Neuronal stem cell (in vitro differentiated cells): ENCODE data around the gene RPL3.

Source experiments
- DNase-seq: peaks from one replicate; pipeline ENCODE4 v3.0.0-alpha.2; 2013; ENCODE audit warnings: low spot score
- H2AFZ ChIP-seq: one replicate; pipeline ENCODE4 v1.6.1; 2013; ENCODE audit warnings: mild to moderate bottlenecking, low read length, inconsistent platforms
- H2AK5ac ChIP-seq: 2 replicates; pipeline ENCODE4 v1.6.1; 2013; ENCODE audit warnings: low read depth, mild to moderate bottlenecking, inconsistent platforms, low read length, moderate library complexity, mixed read lengths
- H2BK120ac ChIP-seq: 2 replicates; pipeline ENCODE4 v1.6.1; 2013; ENCODE audit warnings: low read depth, mild to moderate bottlenecking, inconsistent platforms, low read length, moderate library complexity, mixed read lengths
- H2BK12ac ChIP-seq: one replicate; pipeline ENCODE4 v1.6.1; 2013; ENCODE audit warnings: low read length, inconsistent platforms
- H2BK15ac ChIP-seq: 2 replicates; pipeline ENCODE4 v1.6.1; 2013; ENCODE audit warnings: mild to moderate bottlenecking, low read length, inconsistent platforms, mixed read lengths
- H2BK5ac ChIP-seq: one replicate; pipeline ENCODE4 v1.6.1; 2013; ENCODE audit warnings: inconsistent platforms, mild to moderate bottlenecking, low read length, moderate library complexity
- H3K14ac ChIP-seq: one replicate; pipeline ENCODE4 v1.6.1; 2013; ENCODE audit warnings: low read length, inconsistent platforms
- H3K18ac ChIP-seq: 2 replicates; pipeline ENCODE4 v1.6.1; 2013; ENCODE audit warnings: low read length, inconsistent platforms
- H3K23ac ChIP-seq: 2 replicates; pipeline ENCODE4 v1.6.1; 2013; ENCODE audit warnings: low read depth, mild to moderate bottlenecking, mixed read lengths, low read length, inconsistent platforms; ENCODE audit not compliant: poor library complexity
- H3K27ac ChIP-seq: replicated peaks from 3 replicates; pipeline ENCODE4 v1.5.1; 2013; ENCODE audit warnings: low read length, inconsistent platforms
- H3K27me3 ChIP-seq, 3 experiments: 2 replicates each; pipeline ENCODE4 v1.6.1; 2013; ENCODE audit warnings: low read length in 3 of 3, mild to moderate bottlenecking in 2 of 3, inconsistent platforms in 1 of 3, low read depth in 1 of 3, mixed read lengths in 1 of 3, moderate library complexity in 1 of 3; ENCODE audit not compliant: control insufficient read depth in 3 of 3, insufficient read depth in 3 of 3
- H3K36me3 ChIP-seq, 2 donors: replicated peaks in 1 of 2; 2 replicates each; pipeline ENCODE4 v1.6.1; 2013; ENCODE audit warnings: low read length in 2 of 2; ENCODE audit not compliant: control insufficient read depth in 2 of 2, insufficient read depth in 2 of 2
- H3K4ac ChIP-seq: 2 replicates; pipeline ENCODE4 v1.6.1; 2013; ENCODE audit warnings: inconsistent platforms, mild to moderate bottlenecking, low read length, moderate library complexity
- H3K4me1 ChIP-seq, 2 donors: 1 replicate in 1 of 2; 2 replicates in 1 of 2; pipeline ENCODE4 v1.6.1; 2013; ENCODE audit warnings: low read length in 2 of 2, low read depth in 1 of 2; ENCODE audit not compliant: control insufficient read depth in 2 of 2, insufficient read depth in 1 of 2
- H3K4me2 ChIP-seq: one replicate; pipeline ENCODE4 v1.6.1; 2013; ENCODE audit warnings: mild to moderate bottlenecking, low read length, inconsistent platforms; ENCODE audit not compliant: insufficient read depth, poor library complexity, severe bottlenecking
- H3K4me3 ChIP-seq, 2 donors: 2 replicates each; pipeline ENCODE4 v1.5.1; 2013; ENCODE audit warnings: low read length in 2 of 2, mild to moderate bottlenecking in 2 of 2, inconsistent platforms in 1 of 2, moderate library complexity in 1 of 2
- H3K79me1 ChIP-seq: one replicate; pipeline ENCODE4 v1.6.1; 2013; ENCODE audit warnings: low read depth, mild to moderate bottlenecking, inconsistent platforms, low read length, moderate library complexity
- H3K9ac ChIP-seq: one replicate; pipeline ENCODE4 v1.6.1; 2013; ENCODE audit warnings: mild to moderate bottlenecking, low read depth, low read length, inconsistent platforms; ENCODE audit not compliant: poor library complexity
- H3K9me3 ChIP-seq, 2 donors: replicated peaks in 1 of 2; 2 replicates each; pipeline versions ENCODE3 to v1.6.1; 2013; ENCODE audit warnings: low read length in 2 of 2, mild to moderate bottlenecking in 2 of 2, inconsistent platforms in 1 of 2, low read depth in 1 of 2, mixed read lengths in 1 of 2, moderate library complexity in 1 of 2; ENCODE audit not compliant: control insufficient read depth in 2 of 2, insufficient read depth in 1 of 2
- H4K8ac ChIP-seq: one replicate; pipeline ENCODE4 v1.6.1; 2013; ENCODE audit warnings: low read depth, mild to moderate bottlenecking, inconsistent platforms, low read length, moderate library complexity
- H4K91ac ChIP-seq: one replicate; pipeline ENCODE4 v1.6.1; 2013; ENCODE audit warnings: low read length, low read depth, mild to moderate bottlenecking, inconsistent platforms; ENCODE audit not compliant: poor library complexity
- WGBS, 2 donors: extraction: QIAGEN DNeasy Blood & Tissue Kit; methylation state at CpG; one replicate each; pipeline ENCODE4 v1.1.7; 2013; ENCODE audit warnings: missing lambda C conversion rate in 2 of 2, mixed read lengths in 1 of 2; ENCODE audit not compliant: insufficient read length in 2 of 2, insufficient replicate concordance in 1 of 2; ENCODE audit errors: extremely low coverage in 2 of 2; 5-methylcytosine and 5-hydroxymethylcytosine counted together

The RPL3 gene

DNA sequence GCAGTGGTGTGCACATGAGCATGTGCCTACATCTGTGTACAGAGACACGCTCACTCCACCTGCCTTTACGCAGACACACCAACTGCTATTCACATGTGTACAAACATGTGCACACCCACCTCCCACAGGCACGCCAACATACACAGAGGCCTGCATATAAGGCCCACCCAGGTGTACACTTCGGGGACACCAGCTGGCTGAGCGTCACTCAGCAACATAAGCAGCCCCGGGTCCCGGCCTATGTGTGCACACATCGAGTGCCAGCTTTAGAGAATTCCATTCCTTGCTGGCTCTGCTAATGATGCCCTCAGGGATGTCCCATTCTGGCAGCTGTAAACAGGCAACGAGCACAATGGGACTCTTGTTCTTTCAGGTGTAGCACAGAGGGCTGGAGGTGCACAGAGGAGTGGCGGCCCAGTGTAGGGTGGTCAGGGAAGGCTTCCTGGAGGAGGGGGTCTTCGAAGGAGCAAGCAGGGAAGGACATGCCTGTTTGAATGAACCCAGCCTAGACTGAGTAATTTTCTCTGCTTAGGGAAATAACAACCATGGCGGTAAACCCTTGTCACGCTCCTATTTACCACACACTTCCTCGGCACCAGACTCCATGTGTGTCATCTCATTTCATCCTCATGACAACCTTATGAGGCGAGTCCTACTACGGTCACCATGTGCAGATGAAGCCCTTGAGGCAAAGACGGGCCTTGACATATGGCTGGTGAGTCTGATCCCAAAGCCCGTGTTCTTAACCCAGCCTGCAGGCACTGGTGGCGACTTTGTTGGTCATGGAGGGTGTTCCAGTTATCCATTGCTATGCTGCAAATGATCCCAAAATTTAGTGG, 35.1 kb downstream of the RPL3 start:
- Histone ChIP-seq H3K27me3 (no peaks in the 10 kb centered on the region), H3K79me1 (no peaks in the 10 kb centered on the region), H3K9me3 (peaks cover 0 to 6% of the 10 kb centered on the region in 2 donors), H3K4ac (peak overlapping the region; percentile 32), H2AFZ (no peak overlapping the region), H3K4me3 (no peak overlapping the region), H3K36me3 (no peaks in the 10 kb centered on the region), H2BK15ac (no peak overlapping the region), H2BK120ac (no peak overlapping the region), H3K4me2 (no peak overlapping the region), H2BK12ac (peak overlapping the region; percentile 89), H3K14ac (peak overlapping the region; percentile 57), H4K8ac (no peak overlapping the region), H3K18ac (no peak overlapping the region), H2AK5ac (peak overlapping the region; percentile 92), H3K23ac (peak overlapping the region; percentile 21), H3K4me1 (peaks cover 7 to 22% of the 10 kb centered on the region in 2 donors), H3K27ac (no peak overlapping the region), H2BK5ac (no peak overlapping the region), H3K9ac (no peak overlapping the region), H4K91ac (no peak overlapping the region)
- DNase-seq, result no peak
- no CpG with 5 or more reads among the region's 19 CpGs for whole genome bisulfite sequencing, 2 donors

DNA sequence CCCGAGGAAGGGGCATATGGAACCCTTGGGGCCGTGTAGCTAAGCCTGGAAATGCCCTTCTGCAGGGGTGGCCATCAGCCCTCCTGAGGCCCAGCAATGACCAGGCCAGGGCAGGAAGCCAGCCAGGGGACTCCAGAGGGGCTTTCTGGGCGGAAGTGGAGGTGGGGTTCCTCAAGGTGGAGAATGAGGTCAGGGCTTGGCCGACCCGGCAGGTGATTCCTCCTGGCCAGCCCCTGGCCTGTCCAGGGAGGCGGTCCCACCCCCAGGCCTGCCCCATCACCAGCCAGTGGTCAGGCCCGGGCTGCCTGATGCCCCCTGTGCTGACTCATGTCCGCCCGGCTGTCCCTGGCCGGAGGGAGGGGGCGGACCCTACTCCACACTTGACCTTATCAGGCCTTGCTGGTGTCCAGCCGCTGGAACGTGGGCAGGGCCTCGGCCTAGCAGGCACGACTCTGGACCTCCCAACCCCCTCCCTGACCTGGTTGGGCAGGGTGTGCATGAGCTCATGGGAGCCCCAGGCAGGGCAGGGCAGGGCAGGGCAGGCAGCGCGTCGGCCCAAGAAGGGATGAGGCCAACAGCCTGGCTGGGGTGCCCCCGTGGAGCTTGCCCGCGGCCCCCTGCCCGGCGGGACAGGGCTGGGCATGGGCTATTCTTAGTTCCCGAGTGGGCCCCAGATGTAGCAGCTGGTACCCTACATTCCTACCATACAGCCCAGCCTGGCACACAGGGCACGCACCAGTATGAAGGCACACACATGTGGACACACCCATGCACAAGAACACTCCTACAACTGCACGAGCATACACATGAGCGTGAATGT, 35.9 kb downstream of the RPL3 start:
- WGBS, 2 donors, result no CpG with 5 or more reads among the region's 27 CpGs
- H3K9me3 ChIP-seq, result peaks cover 0 to 6% of the 10 kb centered on the region in 2 donors
- H2BK12ac ChIP-seq, result peak overlapping the region; percentile 89
- peak overlapping the region; percentile 88 for H3K18ac ChIP-seq
- peak overlapping the region; percentile 10 for H2BK5ac ChIP-seq
- no peak overlapping the region for H3K4me3 ChIP-seq
- H3K9ac ChIP-seq, result no peak overlapping the region
- H3K4me1 ChIP-seq, result peaks cover 10 to 22% of the 10 kb centered on the region in 2 donors
- peak overlapping the region; percentile 74 for H2BK120ac ChIP-seq
- H2AFZ ChIP-seq, result peak overlapping the region; percentile 47
- no peak for DNase-seq
- H3K23ac ChIP-seq, result peak overlapping the region; percentile 21
- H4K91ac ChIP-seq, result no peak overlapping the region
- no peaks in the 10 kb centered on the region for H3K36me3 ChIP-seq
- no peaks in the 10 kb centered on the region for H3K79me1 ChIP-seq
- H4K8ac ChIP-seq, result no peak overlapping the region
- peak overlapping the region; percentile 90 for H2BK15ac ChIP-seq
- H2AK5ac ChIP-seq, result peak overlapping the region; percentile 92
- H3K27me3 ChIP-seq, result no peaks in the 10 kb centered on the region
- H3K14ac ChIP-seq, result peak overlapping the region; percentile 57
- H3K4ac ChIP-seq, result peak overlapping the region; percentile 32
- H3K4me2 ChIP-seq, result no peak overlapping the region
- no peak overlapping the region for H3K27ac ChIP-seq

DNA sequence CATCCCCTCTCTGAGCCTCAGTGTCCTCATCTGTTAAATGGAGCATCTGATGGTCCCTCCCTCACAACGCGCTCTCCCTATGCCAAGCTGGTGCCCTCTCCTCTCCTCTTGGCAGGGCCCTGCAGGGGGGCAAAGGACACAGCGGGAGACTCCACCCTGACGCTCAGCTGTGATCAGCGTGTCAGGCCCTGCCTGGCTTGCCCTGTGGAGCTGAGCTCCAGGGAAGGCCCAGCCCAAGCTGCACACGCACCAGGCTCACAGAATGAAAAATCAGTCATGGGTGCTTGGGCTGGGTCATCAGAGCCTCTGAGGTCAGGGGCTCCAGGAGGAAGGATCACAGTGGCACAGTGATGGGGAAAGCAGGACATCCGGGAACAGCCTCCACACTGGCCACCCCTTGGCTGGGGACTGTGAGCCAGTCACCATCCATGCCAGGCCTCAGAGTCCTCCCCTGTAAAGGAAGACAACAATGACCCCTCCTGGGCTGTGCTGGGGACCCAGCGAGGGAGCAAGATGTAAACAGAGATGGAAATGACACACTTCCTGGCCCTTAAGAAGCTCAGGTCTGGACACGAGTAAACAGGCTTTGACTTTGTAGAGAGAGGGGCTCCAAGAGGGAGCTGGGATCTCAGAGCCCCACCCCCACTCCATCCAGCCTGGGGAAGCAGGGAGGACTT, 36.6 kb downstream of the RPL3 start:
- Histone ChIP-seq H3K9ac (no peak overlapping the region), H2BK120ac (peak overlapping the region; percentile 74), H2BK15ac (peak overlapping the region; percentile 46), H3K18ac (peak overlapping the region; percentile 84), H2BK5ac (peak overlapping the region; percentile 10), H4K8ac (peak overlapping the region; percentile 52), H3K4me2 (no peak overlapping the region), H3K27me3 (no peaks in the 10 kb centered on the region), H3K4me1 (peaks cover 10 to 22% of the 10 kb centered on the region in 2 donors), H2AFZ (peak overlapping the region; percentile 47), H3K4ac (peak overlapping the region; percentile 41), H4K91ac (no peak overlapping the region), H3K14ac (peak overlapping the region; percentile 63), H3K79me1 (no peaks in the 10 kb centered on the region), H3K4me3 (no peak overlapping the region), H2AK5ac (peak overlapping the region; percentile 92), H3K27ac (no peak overlapping the region), H3K9me3 (peaks cover 0 to 6% of the 10 kb centered on the region in 2 donors), H3K23ac (peak overlapping the region; percentile 21), H3K36me3 (no peaks in the 10 kb centered on the region), H2BK12ac (peak overlapping the region; percentile 89)
- WGBS, 2 donors, result no CpG with 5 or more reads among the region's 9 CpGs
- no peak for DNase-seq
